HG02884 (cell line): ENCODE results near the gene ITGAX.
A peak's percentile ranks its signal among the peaks of the same experiment; 100 is the strongest.
"Not testable (repeated sequence)": the region's sequence is repeated elsewhere in the genome, so short reads cannot be mapped to it uniquely, and the experiment has no call there.

Source experiments
- ATAC-seq: cut with Tn5 transposase; IDR thresholded peaks from one replicate; pipeline ENCODE4 v1.9.1; 2021; ENCODE audit warnings: mild to moderate bottlenecking, moderate library complexity; ENCODE audit not compliant: unreplicated experiment

Gene ITGAX

GRCh38 chr16:31354394-31355291 is at the start of gene ITGAX:
ITGAX (plus strand) TSS chr16:31355176; CDS start chr16:31355255, 79 bp downstream.
- peak; percentile 71 for ATAC-seq

GRCh38 chr16:31305219-31305618 is 49.8 kb upstream of the ITGAX start:
- no peak for ATAC-seq

DNA sequence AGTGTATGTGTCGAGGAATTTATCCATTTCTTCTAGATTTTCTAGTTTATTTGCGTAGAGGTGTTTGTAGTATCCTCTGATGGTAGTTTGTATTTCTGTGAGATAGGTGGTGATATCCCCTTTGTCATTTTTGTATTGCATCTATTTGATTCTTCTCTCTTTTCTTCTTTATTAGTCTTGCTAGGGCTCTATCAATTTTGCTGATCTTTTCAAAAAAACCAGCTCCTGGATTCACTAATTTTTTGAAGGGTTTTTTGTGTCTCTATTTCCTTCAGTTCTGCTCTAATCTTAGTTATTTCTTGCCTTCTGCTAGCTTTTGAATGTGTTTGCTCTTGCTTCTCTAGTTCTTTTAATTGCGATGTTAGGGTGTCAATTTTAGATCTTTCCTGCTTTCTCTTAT is 46.6 kb upstream of the ITGAX start:
- not testable (repeated sequence) for ATAC-seq

GRCh38 chr16:31322500-31322899 is 32.5 kb upstream of the ITGAX start:
- no peak for ATAC-seq

DNA sequence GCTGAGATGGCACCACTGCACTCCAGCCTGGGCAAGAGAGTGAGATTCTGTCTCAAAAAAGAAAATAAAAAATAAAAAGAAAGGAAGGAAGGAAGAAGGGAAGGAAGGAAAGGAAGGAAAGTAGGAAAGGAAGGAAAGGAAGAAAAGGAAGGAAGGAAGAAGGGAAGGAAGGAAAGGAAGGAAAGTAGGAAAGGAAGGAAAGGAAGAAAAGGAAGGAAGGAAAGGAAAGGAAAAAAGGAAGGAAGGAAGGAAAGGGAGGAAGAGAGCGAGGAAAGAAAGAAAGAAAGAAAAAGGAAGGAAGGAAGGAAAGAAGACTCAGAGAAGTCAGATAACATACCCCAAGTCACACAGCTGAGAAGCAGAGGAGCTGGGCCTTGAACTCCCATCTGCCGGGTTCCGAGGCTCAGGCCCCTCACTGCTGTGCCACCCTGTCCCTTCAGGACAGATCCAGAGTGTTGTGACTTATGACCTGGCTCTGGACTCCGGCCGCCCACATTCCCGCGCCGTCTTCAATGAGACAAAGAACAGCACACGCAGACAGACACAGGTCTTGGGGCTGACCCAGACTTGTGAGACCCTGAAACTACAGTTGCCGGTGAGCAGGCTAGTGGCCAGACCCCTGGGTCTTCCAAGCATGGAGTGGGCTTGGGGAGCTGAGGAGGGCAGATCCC is 30.9 kb upstream of the ITGAX start:
- no peak for ATAC-seq

GRCh38 chr16:31325171-31325570 is 29.8 kb upstream of the ITGAX start:
- no peak for ATAC-seq

GRCh38 chr16:31327646-31328225 is 27.2 kb upstream of the ITGAX start:
- ATAC-seq: no peak

DNA sequence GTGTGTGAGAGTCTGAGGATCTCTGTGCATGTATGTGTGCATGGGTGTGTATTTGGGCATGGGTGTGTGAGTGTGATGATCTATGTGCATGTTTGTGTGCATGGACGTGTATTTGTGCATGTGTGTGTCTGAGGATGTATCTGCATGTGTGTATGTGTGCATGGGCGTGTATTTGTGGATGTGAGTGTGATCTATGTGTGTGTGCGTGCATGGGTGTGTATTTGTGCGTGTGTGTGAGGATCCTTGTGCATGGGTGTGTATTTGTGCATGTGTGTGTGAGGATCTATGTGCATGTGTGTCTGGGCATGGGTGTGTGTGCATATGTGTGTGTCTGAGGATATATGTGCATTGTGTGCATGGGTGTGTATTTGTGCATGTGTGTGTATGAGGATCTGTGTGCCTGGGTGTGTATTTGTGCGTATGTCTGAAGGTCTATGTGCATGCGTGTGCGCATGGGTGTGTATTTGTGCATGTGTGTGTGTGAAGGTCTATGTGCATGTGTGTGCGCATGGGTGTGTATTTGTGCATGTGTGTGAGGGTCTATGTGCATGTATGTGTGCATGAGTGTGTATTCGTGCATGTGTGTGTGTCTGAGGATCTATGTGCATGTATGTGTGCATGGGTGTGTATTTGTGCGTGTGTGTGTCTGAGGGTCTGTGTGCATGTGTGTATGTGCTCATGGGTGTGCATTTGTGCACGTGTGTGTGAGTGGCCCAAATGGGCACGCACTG is 26.5 kb upstream of the ITGAX start:
- ATAC-seq: no peak

DNA sequence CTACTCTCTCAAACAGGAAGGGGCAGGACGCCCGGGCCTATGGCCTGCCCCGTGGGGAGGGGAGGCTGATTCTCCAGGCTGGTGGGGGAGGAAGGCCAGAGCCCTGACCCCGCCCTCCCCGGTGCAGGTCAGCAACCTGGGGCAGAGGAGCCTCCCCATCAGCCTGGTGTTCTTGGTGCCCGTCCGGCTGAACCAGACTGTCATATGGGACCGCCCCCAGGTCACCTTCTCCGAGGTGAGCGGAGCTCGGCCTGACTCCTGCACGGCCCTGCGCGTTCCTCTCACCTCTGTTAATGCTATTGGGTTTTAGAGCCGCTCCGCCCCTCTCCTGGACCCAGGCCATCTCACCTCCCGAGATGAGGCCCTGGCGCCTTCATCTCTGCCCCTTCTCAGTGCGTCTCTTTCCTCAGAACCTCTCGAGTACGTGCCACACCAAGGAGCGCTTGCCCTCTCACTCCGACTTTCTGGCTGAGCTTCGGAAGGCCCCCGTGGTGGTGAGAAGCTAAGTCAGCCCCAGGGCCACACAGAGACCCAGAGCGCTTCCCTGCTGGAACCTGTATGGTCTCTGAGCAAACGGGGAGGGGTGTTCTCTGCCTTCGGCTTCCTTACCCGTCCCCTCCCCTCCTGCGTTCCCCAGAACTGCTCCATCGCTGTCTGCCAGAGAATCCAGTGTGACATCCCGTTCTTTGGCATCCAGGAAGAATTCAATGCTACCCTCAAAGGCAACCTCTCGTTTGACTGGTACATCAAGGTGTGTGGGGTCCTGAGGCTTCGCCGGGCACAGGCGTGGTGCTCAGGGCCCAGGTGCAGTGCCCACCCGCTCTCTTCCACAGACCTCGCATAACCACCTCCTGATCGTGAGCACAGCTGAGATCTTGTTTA is 25.1 kb upstream of the ITGAX start:
- ATAC-seq: no peak

GRCh38 chr16:31330553-31330890 is 24.5 kb upstream of the ITGAX start:
- no peak for ATAC-seq

DNA sequence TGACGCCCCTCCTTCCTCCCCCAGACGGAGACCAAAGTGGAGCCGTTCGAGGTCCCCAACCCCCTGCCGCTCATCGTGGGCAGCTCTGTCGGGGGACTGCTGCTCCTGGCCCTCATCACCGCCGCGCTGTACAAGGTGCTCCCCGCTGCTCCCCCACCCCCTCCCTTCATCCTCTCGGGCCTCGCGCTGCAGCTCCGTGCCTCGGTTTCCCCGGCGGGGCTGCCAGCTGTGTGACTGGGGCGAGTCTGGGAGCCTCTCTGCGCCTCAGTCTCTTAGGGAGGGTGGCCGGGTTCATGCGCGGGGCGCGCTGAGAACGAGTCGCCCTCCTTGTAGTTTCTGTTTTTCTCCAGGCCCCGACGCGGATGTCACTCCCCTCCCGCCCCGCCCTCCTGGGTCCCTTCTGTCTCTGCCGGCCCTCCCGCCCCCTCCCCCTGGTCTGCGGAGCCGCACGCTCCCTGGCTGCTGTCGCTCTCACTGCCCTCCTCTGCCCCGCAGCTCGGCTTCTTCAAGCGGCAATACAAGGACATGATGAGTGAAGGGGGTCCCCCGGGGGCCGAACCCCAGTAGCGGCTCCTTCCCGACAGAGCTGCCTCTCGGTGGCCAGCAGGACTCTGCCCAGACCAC is 23.7 kb upstream of the ITGAX start:
- no peak for ATAC-seq

DNA sequence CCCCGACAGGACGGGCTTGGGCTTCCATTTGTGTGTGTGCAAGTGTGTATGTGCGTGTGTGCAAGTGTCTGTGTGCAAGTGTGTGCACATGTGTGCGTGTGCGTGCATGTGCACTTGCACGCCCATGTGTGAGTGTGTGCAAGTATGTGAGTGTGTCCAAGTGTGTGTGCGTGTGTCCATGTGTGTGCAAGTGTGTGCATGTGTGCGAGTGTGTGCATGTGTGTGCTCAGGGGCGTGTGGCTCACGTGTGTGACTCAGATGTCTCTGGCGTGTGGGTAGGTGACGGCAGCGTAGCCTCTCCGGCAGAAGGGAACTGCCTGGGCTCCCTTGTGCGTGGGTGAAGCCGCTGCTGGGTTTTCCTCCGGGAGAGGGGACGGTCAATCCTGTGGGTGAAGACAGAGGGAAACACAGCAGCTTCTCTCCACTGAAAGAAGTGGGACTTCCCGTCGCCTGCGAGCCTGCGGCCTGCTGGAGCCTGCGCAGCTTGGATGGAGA is 23.1 kb upstream of the ITGAX start:
- ATAC-seq: no peak

- ATAC-seq: no peak
These were observed 22.4 kb upstream of the ITGAX start for GRCh38 chr16:31332544-31332943.

DNA sequence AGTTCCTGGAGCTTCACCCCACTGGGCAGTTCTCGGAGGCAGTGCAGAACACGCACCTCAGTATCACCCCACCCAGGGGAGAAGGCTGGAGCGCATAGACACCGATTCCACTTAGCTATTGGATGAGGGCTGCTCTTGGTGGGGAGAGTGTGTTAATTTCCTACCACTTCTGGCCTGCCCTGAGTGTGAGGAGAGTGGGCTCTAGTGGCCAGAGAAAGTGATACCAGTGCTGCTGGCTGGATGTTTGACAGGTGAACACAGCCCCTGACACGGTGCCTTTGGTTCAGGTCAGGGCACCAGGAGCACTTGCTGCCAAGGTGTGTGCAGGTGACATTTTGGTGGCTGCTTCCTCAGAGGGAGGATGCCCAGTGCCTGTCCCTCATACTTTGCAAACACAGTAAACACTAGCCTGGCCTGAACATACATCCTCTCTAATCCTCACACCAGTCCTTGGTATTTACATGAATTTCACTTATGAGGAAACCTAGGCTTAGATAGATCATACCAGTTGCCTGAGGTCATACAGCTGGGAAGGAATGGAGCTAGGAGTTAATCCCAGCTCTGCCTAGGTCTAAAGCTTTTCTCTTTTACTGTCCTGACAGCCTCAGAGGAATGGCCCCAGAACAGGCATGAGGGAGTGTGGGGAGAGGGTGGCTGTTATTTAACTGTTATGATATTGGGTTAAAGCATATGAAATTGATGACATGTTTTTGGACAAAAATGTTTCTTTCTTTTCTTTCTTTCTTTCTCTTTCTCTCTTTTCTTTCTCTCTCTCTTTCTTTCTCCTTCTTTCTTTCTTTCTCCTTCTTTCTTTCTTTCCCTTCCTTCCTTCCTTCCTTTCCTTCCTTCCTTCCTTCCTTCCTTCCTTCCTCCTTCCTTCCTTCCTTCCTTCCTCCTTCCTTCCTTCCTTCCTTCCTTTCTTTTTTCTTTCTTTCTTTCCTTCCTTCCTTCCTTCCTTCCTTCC is 21.0 kb upstream of the ITGAX start:
- peak; percentile 60 for ATAC-seq

- ATAC-seq: no peak
These were observed 20.0 kb upstream of the ITGAX start for GRCh38 chr16:31334934-31335333.

DNA sequence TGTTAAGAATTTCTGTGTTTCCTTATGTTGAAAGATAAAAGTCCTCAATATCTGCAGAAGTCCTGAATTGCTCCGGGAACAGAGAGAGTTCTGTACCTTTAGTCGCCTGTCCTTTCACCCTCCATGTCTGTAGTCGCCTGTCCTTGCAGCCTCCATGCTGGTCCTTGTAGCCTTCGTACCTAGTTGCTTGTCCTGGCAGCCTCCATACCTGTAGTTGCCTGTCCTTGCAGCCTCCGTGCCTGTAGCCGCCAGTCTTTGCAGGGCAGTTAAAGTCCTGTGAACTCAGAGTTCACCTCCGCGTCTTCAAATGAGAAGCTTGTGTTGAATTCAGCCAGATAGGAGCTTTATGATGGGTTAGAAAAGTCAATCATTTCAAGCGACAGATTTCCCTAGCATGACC is 19.5 kb upstream of the ITGAX start:
- no peak for ATAC-seq

DNA sequence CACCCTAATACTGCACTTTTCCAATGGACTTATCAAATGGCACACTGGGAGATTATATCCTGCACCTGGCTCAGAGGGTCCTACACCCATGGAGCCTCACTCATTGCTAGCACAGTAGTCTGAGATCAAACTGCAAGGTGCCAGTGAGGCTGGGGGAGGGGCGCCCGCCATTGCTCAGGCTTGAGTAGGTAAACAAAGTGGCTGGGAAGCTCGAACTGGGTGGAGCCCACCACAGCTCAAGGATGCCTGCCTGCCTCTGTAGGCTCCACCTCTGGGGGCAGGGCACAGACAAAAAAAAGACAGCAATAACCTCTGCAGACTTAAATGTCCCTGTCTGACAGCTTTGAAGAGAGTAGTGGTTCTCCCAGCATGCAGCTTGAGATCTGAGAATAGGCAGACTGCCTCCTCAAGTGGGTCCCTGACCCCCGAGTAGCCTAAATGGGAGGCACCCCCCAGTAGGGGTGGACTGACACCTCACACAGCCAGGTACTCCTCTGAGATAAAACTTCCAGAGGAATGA is 16.8 kb upstream of the ITGAX start:
- ATAC-seq: not testable (repeated sequence)

DNA sequence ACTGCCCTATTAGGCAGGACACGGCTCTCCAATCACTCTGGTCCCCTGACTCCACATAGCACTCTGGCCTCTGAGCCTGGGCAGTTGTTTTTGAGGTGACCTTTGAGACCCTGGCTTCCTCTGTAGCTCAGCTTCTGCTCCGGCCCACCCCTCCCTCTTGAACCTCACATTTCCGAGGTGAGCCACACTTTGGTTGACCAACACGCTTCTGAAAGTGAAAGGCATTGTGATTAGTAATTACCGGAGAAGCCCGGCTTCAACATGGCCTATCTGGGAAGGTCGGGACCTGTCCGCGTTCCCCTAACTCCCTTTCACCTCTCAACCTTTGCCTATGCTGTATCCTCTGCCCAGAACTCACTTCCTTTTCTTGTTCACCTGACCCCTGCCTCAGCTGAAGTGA is 10.3 kb upstream of the ITGAX start:
- no peak for ATAC-seq
